ENCODE measurements around the gene LRRC49. TPM values are rescaled to one million over a fixed set of nuclear protein-coding genes. Genes with fewer than 3 reads are reported as not detected.

LRRC49 gene
- total RNA-seq, 1 donor from 2014 or later, result 45.7 TPM

DNA sequence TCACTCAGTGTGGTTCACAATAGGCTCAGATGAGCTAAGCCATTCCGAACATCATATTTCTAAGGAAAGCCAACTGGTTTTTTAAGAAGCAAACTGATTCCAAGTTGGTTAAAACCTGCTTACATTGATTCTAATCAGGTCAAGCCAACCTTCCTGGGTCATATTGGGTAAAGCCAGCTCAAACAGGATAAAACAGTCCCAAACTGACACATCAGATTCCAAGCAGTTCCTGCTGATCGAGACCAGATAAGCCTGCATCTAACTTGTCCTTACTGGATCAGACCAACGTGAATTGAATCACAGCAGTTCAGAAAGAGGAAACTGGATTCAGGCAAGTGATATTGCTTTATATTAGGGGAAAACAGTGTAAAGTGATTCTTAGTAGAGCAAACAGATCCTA is 204.1 kb downstream of the LRRC49 start:
- DNase-seq, result no peak
- no peak for ATAC-seq (ENCODE audit: poor library complexity)
- intact Hi-C loops (cut with DNase I), result no loop called here

DNA sequence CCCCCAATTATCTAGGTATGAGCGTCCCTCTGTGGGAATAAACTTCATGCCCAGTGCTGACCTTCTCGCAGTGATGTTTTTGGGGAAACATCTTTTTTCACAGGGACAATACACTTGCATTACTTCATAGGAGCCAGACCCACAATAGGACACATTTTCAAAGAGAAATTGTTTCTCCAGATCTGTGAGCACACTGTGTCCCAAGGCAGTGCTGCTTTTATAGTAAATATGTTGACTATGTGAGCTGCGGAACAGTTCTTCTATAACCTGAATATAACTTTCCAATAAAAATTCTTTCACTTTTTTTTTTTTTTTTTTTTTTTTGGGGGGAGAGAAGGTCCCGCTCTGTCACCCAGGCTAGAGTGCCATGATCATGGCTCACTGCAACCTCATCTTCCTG is 205.3 kb downstream of the LRRC49 start:
- intact Hi-C loops (cut with DNase I), result no loop called here
- ATAC-seq (ENCODE audit: poor library complexity) (no peak), DNase-seq (no peak)

GRCh38 chr15:71098920-71099319 is 206.3 kb downstream of the LRRC49 start:
- no peak for DNase-seq
- ATAC-seq (ENCODE audit: poor library complexity), result no peak
- intact Hi-C loops (cut with DNase I), result no loop called here

Other genes with a start within 250 kb of the LRRC49 start
- gene UACA, start 129.3 kb upstream of the LRRC49 start, total RNA-seq, result 27.9 TPM
- gene LARP6, start 38.7 kb upstream of the LRRC49 start, total RNA-seq, result 47.6 TPM
- gene THAP10, start 393 bp upstream of the LRRC49 start, total RNA-seq, result 3.9 TPM
- 75.6 TPM for gene THSD4, start 222.6 kb downstream of the LRRC49 start, total RNA-seq

All from Right ventricle myocardium superior (tissue), 1 donor.